Measurements from ENCODE around the gene INKA2.

DNA sequence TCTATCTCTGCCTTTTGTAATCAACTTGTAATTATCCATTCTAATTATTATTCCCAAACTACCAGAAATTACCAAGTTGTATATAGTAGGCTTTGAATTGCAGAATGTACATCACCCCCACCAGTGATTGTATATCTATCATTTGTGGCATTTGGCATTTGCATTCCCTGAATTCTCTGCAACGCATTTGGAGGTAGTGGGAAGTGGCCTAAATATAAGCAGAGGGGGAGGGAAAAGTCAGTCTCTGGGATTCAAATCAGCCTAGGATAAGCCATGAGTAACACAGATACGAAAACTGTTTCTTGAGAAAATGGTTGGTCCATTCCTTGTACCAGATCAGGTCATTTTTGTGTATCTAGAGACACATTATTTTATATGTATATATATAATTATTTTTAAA, 37.2 kb upstream of the INKA2 start:
- TF ChIP-seq, protein P1, sequence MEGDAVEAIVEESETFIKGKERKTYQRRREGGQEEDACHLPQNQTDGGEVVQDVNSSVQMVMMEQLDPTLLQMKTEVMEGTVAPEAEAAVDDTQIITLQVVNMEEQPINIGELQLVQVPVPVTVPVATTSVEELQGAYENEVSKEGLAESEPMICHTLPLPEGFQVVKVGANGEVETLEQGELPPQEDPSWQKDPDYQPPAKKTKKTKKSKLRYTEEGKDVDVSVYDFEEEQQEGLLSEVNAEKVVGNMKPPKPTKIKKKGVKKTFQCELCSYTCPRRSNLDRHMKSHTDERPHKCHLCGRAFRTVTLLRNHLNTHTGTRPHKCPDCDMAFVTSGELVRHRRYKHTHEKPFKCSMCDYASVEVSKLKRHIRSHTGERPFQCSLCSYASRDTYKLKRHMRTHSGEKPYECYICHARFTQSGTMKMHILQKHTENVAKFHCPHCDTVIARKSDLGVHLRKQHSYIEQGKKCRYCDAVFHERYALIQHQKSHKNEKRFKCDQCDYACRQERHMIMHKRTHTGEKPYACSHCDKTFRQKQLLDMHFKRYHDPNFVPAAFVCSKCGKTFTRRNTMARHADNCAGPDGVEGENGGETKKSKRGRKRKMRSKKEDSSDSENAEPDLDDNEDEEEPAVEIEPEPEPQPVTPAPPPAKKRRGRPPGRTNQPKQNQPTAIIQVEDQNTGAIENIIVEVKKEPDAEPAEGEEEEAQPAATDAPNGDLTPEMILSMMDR (IDR thresholded peaks at IDR 0.05; ENCODE audit: poor library complexity, severe bottlenecking), result no peak
- TF ChIP-seq POLR2AphosphoS5 (IDR thresholded peaks at IDR 0.05), result no peak
- TF ChIP-seq EZH2 (IDR thresholded peaks at IDR 0.05; ENCODE audit: borderline replicate concordance, insufficient read depth, low read length, poor library complexity, severe bottlenecking), result no peak
- TF ChIP-seq EP300 (conservative IDR thresholded peaks at IDR 0.05; ENCODE audit: poor library complexity, severe bottlenecking), result no peak
- TF ChIP-seq, protein P2, sequence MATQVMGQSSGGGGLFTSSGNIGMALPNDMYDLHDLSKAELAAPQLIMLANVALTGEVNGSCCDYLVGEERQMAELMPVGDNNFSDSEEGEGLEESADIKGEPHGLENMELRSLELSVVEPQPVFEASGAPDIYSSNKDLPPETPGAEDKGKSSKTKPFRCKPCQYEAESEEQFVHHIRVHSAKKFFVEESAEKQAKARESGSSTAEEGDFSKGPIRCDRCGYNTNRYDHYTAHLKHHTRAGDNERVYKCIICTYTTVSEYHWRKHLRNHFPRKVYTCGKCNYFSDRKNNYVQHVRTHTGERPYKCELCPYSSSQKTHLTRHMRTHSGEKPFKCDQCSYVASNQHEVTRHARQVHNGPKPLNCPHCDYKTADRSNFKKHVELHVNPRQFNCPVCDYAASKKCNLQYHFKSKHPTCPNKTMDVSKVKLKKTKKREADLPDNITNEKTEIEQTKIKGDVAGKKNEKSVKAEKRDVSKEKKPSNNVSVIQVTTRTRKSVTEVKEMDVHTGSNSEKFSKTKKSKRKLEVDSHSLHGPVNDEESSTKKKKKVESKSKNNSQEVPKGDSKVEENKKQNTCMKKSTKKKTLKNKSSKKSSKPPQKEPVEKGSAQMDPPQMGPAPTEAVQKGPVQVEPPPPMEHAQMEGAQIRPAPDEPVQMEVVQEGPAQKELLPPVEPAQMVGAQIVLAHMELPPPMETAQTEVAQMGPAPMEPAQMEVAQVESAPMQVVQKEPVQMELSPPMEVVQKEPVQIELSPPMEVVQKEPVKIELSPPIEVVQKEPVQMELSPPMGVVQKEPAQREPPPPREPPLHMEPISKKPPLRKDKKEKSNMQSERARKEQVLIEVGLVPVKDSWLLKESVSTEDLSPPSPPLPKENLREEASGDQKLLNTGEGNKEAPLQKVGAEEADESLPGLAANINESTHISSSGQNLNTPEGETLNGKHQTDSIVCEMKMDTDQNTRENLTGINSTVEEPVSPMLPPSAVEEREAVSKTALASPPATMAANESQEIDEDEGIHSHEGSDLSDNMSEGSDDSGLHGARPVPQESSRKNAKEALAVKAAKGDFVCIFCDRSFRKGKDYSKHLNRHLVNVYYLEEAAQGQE (IDR thresholded peaks at IDR 0.05; ENCODE audit: borderline replicate concordance), result no peak
- no peak for TF ChIP-seq SMC3 (conservative IDR thresholded peaks at IDR 0.05; ENCODE audit: poor library complexity)

Data from neural cell (in vitro differentiated cells).